HG02588 (cell line): ENCODE measurements around the gene MRPS11.
"Not testable (repeated sequence)": the region's sequence is repeated elsewhere in the genome, so short reads cannot be mapped to it uniquely, and the experiment has no call there.

Source experiments
- ATAC-seq: cut with Tn5 transposase; IDR thresholded peaks from one replicate; pipeline ENCODE4 v1.9.1; 2021; ENCODE audit warnings: mild to moderate bottlenecking, moderate library complexity; ENCODE audit not compliant: unreplicated experiment

Gene MRPS11

GRCh38 chr15:88489321-88489720 is 21.8 kb downstream of the MRPS11 start:
- ATAC-seq: no peak

DNA sequence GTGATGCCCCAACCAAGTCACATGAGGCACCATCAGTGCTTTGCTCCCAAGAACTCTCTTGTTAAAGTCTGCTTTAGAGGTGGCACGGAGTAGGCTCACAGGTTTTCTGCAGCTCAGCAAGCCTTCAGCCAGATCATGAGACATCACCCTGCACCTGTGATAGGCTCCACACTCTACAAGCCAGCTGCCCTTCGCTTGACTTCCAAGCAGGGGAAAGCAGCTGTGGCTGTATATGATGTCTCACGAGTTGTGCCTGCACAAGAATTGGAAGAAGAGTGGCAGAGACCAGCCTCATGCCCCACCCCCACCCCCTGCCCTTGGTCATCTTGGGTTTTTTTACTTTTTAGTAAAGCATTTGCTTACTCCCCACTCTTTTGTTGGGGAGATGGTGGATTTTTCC is 22.5 kb downstream of the MRPS11 start:
- no peak for ATAC-seq

DNA sequence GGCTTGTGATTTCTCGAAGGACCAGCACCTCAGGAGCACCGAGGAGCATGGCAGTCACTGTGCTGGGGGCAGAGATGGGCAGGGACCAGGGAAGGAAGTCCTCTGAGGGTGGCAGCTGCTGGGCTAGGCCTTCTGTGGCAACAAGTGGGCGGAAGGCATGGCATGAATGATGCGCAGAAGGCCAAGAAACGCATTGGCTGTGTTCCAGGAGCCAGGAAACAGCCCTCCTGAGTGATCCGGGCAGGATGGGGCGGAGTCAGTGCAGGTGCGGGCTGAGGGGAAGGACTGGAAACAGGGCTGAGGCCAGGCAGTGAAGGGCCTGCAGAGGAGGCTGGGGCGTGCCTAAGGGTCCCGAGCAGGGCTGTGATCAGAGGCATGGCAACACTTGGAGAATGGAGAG is 23.6 kb downstream of the MRPS11 start:
- no peak for ATAC-seq

DNA sequence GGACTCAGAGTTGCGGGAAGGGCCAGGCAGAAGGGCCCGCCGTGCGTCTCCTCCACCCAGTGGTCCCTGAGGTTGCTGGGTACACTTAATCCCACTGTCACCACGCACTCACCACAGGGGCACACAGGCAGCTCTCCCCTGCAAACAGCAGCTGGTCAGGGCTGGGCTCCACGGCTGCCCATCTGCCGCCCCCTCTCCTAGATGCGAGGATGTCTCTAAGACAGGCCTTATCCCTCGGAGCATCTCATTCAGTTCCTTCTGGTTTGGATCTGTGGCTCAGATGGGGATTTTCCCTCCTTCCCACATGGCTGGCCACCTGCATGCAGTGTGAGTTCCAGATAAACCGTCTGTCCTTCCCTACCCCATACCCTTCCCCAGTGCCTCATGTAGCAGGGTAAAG is 26.3 kb downstream of the MRPS11 start:
- ATAC-seq: no peak

GRCh38 chr15:88497109-88497765 is 29.7 kb downstream of the MRPS11 start:
- ATAC-seq: no peak

GRCh38 chr15:88498996-88499395 is 31.5 kb downstream of the MRPS11 start:
- ATAC-seq: no peak

GRCh38 chr15:88504445-88504844 is 36.9 kb downstream of the MRPS11 start:
- no peak for ATAC-seq

DNA sequence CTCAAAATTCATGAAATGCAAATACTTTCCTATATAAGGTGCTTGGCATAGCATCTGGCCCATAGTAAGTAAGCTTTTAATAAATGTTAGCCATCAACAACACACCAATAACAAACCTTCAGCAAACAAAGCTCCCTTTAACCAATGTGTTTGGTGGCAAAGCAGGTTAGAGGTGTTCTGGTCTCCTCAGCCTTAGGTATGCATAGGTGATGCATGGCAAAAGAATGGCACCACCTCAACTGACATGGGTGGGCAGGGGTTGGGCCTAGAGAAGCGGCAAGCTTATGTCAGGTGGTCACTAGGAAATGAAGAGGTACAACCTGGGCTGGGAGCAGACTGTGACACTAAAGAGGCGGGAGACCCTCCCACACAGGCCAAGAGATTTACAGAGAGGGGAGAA is 38.2 kb downstream of the MRPS11 start:
- no peak for ATAC-seq

- no peak for ATAC-seq
Measured at GRCh38 chr15:88506628-88507027, 39.1 kb downstream of the MRPS11 start.

DNA sequence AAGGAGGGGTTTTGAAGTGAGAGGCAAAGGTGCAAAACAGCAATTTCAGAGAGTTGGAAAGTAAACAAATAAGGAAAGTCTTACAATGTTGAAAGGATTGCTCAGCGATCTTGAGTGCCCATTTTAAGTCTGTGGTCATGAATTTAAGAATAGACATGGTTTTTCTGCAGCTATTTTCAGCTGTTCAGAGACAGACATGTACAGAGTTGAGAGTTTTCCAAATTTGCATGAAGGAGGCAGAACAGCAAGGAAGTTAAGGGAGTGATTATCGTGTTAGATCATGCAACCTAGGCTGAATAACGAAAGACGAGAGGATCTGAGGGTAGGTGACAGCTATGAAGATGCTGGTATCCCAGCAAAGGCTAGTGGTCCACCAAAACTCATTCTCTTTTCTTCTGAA is 41.8 kb downstream of the MRPS11 start:
- no peak for ATAC-seq

- no peak for ATAC-seq
Measured at GRCh38 chr15:88509964-88510363, 42.5 kb downstream of the MRPS11 start.

DNA sequence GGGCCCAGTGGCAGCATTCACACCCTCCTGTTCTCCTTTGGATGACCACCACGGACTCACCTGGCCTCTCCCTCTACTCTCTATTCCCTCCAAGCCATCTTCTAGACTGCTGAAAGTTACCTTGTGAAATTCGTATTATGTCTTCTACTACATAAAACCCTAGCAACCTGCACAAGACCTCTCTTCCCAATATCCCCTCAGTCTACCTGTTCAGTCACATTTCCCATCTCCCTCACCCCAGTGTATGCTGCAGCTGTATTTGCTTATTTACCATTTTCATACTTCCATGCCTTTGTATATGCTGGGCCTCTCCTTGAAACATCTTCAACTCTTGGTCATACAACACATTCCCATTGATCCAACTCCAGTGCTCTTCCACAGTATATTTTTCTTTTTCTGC is 43.7 kb downstream of the MRPS11 start:
- ATAC-seq: no peak

DNA sequence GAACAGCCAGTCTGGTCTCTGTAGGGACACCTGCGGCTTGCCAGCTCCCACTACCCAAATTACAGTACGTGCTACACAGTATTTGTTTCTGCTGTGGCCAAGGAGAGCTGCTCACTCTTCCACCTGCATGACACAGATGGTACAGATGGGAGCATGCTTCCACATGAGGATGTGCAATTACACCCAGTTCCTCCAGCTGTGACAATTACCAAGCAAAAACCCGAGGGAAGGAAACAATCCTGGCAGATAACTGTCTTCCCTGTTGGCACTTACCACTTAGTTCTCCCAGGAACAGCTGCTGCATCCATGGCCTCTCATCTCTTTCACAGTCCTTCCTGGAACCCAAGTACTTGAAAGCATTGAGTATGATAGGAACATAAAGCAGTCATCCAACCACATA is 44.6 kb downstream of the MRPS11 start:
- ATAC-seq: no peak

DNA sequence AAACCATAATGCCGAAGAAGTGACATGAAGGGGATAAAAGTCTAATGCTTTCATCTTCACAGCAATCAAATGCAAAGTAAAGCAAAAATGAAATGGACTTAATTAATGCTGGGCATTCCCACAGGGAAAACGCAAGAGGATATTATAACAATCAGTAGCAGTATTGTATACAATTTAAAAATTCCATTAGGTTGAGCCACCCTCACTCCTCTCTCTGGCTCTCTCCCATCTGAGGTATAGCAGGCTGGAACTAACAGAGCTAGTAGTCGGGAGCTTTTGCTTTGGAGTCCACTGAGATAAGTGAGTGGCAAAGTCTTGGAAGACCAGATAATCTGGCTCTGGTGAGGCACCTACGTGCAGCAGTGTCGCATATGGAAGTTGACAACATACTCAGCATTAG is 45.1 kb downstream of the MRPS11 start:
- ATAC-seq: no peak

GRCh38 chr15:88513195-88513594 is 45.7 kb downstream of the MRPS11 start:
- no peak for ATAC-seq

GRCh38 chr15:88518903-88519302 is 51.4 kb downstream of the MRPS11 start:
- ATAC-seq: no peak

DNA sequence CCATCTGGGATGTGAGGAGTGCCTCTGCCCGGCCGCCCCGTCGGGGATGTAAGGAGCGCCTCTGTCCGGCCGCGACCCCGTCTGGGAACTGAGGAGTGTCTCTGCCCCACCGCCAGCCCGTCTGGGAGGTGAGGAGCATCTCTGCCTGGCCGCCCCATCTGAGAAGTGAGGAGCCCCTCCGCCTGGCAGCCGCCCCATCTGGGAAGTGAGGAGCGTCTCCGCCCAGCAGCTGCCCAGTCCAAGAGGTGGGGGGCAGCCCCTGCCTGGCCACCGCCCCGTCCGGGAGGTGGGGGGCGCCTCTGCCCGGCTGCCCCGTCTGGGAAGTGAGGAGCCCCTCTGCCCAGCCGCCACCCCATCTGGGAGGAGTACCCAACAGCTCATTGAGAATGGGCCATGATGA is 56.6 kb downstream of the MRPS11 start:
- not testable (repeated sequence) for ATAC-seq

DNA sequence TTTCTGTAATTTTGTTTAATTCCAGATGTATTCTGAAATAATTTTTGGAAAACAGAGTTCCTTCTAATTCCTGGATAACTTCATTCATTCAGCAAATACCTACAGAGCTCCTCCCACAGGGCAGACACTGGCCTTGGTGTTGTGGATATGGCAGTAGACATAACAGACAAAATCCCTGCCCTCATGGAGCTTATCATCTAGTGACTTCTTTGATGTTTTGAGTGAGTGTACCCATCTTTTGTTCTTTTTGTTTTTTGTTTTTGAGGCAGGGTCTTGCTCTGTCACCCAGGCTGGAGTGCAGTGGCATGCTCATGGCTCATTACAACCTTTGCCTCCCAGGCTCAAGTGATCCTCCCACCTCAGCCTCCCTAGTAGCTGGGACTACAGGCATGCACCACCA is 57.9 kb downstream of the MRPS11 start:
- no peak for ATAC-seq

- ATAC-seq: no peak
Measured at GRCh38 chr15:88526247-88526879, 58.9 kb downstream of the MRPS11 start.

- ATAC-seq: no peak
Measured at GRCh38 chr15:88529021-88529630, 61.6 kb downstream of the MRPS11 start.
